Effector memory CD4-positive, alpha-beta T cell (primary cell): Measurements from ENCODE around the gene EXOC7.

ENCODE experiments used
- DNase-seq, 3 donors: peaks; one replicate each; pipeline ENCODE4 v3.0.0-alpha.2; 2020
- H3K27ac ChIP-seq: 2 replicates; pipeline ENCODE4 v1.7.0; 2013; ENCODE audit warnings: mild to moderate bottlenecking, low read length, moderate library complexity; ENCODE audit not compliant: insufficient read depth, poor library complexity, severe bottlenecking
- H3K27me3 ChIP-seq: replicated peaks from 2 replicates; pipeline ENCODE4 v1.7.0; 2013; ENCODE audit warnings: mild to moderate bottlenecking, low read length; ENCODE audit not compliant: insufficient read depth, control insufficient read depth, poor library complexity, severe bottlenecking
- H3K36me3 ChIP-seq: 2 replicates; pipeline ENCODE4 v1.7.0; 2013; ENCODE audit warnings: mild to moderate bottlenecking, low read length, moderate library complexity; ENCODE audit not compliant: control insufficient read depth, insufficient read depth
- H3K4me1 ChIP-seq: 2 replicates; pipeline ENCODE4 v1.7.0; 2013; ENCODE audit warnings: low read length, mild to moderate bottlenecking; ENCODE audit not compliant: control insufficient read depth, insufficient read depth, poor library complexity, severe bottlenecking
- H3K4me3 ChIP-seq: 2 replicates; pipeline ENCODE4 v1.7.0; 2013; ENCODE audit warnings: low read length, low read depth, mild to moderate bottlenecking; ENCODE audit not compliant: insufficient read depth, poor library complexity, severe bottlenecking
- H3K9me3 ChIP-seq: 2 replicates; pipeline ENCODE4 v1.7.0; 2013; ENCODE audit warnings: mild to moderate bottlenecking, low read length, moderate library complexity; ENCODE audit not compliant: control insufficient read depth

EXOC7 gene

DNA sequence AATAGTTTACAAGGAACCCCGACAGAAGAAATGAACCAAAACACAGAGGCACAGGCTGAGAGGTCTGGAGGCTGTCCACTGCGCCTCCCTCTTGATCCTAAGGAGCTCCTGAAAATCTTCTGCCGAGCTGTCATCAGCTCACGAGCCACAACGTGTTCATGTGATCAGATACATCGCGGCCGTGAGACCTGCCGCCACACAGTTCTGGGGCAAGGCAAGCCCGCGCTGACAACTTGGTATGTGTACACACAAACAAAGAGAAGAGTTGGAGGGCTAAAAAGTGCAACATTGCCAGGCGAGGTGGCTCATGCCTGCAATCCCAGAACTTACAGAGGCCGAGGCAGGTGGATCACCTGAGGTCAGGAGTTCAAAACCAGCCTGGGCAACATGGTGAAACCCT lies 7.6 kb downstream of the EXOC7 start:
- H3K27ac ChIP-seq: no peak overlapping the region
- peaks cover 52% of the 10 kb centered on the region for H3K36me3 ChIP-seq
- no peak overlapping the region for H3K4me3 ChIP-seq
- DNase-seq: no peak
- H3K9me3 ChIP-seq: no peaks in the 10 kb centered on the region
- H3K4me1 ChIP-seq: no peaks in the 10 kb centered on the region
- no peaks in the 10 kb centered on the region for H3K27me3 ChIP-seq

GRCh38 chr17:76094046-76094445 lies 9.5 kb downstream of the EXOC7 start:
- DNase-seq: no peak
- H3K4me1 ChIP-seq: no peaks in the 10 kb centered on the region
- peaks cover 61% of the 10 kb centered on the region for H3K36me3 ChIP-seq
- H3K27ac ChIP-seq: no peak overlapping the region
- no peak overlapping the region for H3K4me3 ChIP-seq
- no peaks in the 10 kb centered on the region for H3K9me3 ChIP-seq
- H3K27me3 ChIP-seq: no peaks in the 10 kb centered on the region

DNA sequence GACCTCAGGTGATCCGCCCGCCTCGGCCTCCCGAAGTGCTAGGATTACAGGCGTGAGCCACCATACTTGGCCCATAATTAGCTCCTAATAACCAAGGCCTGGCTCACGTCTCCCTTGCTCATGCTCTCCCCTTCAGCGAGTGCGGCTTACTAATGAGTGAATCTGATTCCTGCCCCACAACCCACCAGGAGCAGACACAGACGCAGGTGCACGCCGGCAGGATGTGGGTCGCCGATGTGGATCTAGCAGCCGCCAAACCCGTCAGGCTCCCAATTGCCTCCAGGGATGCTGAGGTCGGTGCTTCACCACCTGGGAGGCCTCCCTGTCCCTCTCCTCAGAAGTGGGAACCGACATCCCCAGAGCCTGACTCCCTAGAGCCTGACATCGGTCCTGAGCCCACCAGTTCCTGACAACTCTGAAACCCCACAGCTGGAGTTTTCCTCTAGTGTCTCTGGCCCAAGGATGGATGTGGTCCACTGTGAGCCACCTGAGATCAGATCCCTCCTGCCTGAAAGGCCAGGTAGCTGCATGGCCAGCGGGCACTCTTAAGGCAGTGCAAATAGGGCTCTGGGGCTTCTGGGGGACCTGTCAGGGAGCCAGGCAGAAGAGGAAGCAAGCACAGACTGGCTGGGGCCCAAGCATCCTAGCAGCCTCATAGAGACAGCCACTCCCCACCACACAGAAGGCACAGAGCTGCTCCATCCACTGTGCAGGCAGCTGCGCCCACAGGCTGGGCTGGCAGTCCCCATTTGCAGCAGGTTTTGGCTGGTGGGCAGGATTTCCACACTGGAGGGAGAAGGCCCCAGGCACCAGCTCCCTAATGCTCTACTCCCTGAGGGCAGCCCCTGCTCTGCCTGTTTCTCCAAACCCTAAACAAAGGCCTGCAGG lies 10.8 kb downstream of the EXOC7 start:
- Histone ChIP-seq H3K36me3 (peaks cover 71% of the 10 kb centered on the region), H3K27ac (no peak overlapping the region), H3K9me3 (no peaks in the 10 kb centered on the region), H3K4me3 (no peak overlapping the region), H3K27me3 (no peaks in the 10 kb centered on the region), H3K4me1 (no peaks in the 10 kb centered on the region)
- no peak for DNase-seq

GRCh38 chr17:76091526-76092286 lies 11.9 kb downstream of the EXOC7 start:
- no peaks in the 10 kb centered on the region for H3K9me3 ChIP-seq
- H3K4me1 ChIP-seq: no peaks in the 10 kb centered on the region
- H3K4me3 ChIP-seq: no peak overlapping the region
- no peak for DNase-seq
- H3K27me3 ChIP-seq: no peaks in the 10 kb centered on the region
- H3K36me3 ChIP-seq: peaks cover 71% of the 10 kb centered on the region
- H3K27ac ChIP-seq: no peak overlapping the region

GRCh38 chr17:76090517-76091129 lies 13.0 kb downstream of the EXOC7 start:
- Histone ChIP-seq H3K27me3 (no peaks in the 10 kb centered on the region), H3K36me3 (peaks cover 74% of the 10 kb centered on the region), H3K4me1 (no peaks in the 10 kb centered on the region), H3K4me3 (no peak overlapping the region), H3K27ac (no peak overlapping the region), H3K9me3 (no peaks in the 10 kb centered on the region)
- DNase-seq: no peak

DNA sequence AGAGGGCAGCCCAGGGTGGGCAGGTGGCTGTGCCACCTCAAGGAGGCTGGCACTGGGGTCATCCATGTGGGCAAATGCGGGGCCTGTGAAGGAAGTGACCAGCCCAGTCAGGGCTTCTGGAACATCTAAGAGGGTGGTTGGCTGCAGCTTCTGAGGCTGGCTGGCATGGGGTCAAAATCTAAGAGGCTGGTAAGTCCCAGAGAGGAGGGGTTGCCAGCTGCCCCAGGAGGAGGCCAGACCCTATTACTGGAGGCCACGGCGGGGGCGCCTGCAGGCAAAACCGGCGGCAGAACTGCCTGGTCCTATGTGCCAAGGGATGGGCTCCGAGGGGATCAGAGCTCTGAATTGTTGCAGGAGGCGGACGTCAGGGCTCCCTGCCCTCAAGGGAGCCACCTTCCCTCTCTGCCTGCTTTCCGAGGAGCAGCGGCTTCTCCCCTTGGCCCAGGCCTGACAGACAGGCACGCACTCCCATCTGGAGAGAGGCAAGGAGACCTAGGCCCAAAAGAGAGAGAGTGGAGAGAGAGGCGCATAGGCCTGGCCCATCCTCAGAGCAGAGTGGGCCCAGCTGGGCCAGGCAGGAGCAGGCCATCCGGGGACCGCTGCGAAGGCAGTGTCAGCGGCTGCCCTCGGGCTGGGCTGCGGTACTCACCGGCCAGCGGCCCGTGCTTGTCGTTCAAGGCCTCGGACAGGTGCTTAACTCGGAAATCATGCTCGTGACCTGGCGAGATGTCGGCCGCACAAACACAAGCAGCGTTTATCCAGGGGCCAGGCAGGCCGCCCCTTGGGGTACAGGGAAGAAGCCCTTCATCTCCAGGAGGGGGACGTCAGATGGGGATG lies 13.7 kb downstream of the EXOC7 start:
- no peak overlapping the region for H3K4me3 ChIP-seq
- no peak overlapping the region for H3K27ac ChIP-seq
- no peaks in the 10 kb centered on the region for H3K9me3 ChIP-seq
- no peaks in the 10 kb centered on the region for H3K27me3 ChIP-seq
- H3K36me3 ChIP-seq: peaks cover 79% of the 10 kb centered on the region
- DNase-seq: no peak
- no peaks in the 10 kb centered on the region for H3K4me1 ChIP-seq

- Histone ChIP-seq H3K27me3 (no peaks in the 10 kb centered on the region), H3K4me1 (no peaks in the 10 kb centered on the region), H3K27ac (no peak overlapping the region), H3K36me3 (peaks cover 84% of the 10 kb centered on the region), H3K4me3 (no peak overlapping the region), H3K9me3 (no peaks in the 10 kb centered on the region)
- DNase-seq: no peak
These were observed 14.6 kb downstream of the EXOC7 start for GRCh38 chr17:76088868-76089576.

DNA sequence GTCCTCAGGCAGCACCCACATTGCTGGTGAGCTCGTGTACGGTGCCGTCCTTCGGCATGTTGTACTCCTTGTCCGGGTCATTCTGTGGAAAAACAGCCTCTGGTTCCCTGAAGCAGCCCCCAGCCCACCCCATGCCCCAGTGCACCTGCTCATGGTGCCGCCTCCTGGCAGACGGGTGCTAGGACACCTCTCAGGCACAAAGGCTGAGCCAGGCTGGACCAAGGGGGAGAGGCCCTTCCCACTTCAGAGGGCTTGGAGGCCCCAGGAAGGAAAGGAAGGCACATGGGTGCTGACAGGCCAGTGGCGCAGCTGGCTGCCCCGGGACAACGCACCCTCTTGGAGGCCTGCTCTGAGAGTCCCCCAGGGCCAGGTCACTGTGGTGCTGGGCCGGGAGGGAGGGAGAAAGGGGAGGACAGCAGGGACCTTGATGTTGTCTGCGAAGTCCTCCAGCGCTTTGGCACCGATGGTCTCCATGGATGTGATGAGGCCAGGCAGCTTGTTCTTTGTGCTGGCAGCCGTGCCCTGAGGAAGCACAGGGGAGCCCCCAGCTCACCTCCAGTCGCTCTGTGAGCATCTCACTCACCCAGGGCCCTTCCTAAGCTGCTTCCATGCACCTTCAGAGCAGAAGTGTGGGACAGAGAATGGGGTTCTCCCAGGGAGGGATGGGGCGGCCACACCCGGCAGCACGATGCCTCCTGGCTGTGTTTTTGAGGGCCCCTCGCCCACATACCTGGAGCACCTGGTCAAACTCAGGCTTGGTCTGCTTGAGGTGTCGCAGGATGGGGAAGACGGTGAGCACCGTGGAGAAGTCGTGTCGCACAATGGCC lies 15.3 kb downstream of the EXOC7 start:
- H3K27ac ChIP-seq: no peak overlapping the region
- H3K4me3 ChIP-seq: no peak overlapping the region
- H3K36me3 ChIP-seq: peaks cover 82% of the 10 kb centered on the region
- DNase-seq: no peak
- no peaks in the 10 kb centered on the region for H3K4me1 ChIP-seq
- H3K27me3 ChIP-seq: no peaks in the 10 kb centered on the region
- no peaks in the 10 kb centered on the region for H3K9me3 ChIP-seq
